Measurements from ENCODE around the gene STYXL1.

DNA sequence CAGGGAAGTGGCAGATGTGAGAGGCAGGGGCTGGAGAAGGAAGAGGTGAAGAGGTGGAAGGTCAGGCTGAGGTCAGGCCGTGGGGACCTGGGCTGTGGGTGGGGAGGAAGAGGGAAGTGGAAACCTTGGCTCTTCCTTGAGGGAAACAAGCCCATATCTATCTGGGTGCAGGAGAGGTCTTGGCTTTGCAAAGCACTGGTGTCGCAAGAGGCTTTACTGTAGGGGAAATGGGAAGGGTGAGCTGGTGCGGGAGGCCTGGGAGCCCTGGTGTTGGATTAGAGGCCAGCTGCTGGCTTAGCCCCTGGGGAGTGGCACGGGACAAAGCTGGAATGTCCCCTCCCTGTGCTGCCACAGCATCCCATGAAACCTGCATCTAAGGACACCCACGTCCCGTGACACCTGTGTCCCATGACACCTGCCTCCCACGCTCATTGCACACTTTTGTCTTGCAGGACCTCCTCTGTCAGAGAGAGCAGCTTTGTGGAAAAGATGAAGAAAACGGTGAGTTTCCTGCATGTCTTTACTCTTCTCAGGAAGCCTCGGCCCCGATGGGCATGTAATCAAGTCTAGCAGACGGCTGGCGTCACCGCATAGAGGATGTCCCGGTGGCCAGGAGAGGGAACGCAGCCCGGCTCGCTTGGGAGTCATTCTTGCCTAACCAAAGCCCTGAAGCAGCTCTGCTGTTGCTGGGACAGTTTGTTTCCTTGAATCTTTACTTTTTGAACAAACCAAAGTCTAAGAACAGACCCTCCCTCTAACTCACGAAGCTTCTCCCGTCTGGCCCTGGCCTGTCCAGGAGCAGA is 75.6 kb downstream of the STYXL1 start:
- TF ChIP-seq, protein P1, sequence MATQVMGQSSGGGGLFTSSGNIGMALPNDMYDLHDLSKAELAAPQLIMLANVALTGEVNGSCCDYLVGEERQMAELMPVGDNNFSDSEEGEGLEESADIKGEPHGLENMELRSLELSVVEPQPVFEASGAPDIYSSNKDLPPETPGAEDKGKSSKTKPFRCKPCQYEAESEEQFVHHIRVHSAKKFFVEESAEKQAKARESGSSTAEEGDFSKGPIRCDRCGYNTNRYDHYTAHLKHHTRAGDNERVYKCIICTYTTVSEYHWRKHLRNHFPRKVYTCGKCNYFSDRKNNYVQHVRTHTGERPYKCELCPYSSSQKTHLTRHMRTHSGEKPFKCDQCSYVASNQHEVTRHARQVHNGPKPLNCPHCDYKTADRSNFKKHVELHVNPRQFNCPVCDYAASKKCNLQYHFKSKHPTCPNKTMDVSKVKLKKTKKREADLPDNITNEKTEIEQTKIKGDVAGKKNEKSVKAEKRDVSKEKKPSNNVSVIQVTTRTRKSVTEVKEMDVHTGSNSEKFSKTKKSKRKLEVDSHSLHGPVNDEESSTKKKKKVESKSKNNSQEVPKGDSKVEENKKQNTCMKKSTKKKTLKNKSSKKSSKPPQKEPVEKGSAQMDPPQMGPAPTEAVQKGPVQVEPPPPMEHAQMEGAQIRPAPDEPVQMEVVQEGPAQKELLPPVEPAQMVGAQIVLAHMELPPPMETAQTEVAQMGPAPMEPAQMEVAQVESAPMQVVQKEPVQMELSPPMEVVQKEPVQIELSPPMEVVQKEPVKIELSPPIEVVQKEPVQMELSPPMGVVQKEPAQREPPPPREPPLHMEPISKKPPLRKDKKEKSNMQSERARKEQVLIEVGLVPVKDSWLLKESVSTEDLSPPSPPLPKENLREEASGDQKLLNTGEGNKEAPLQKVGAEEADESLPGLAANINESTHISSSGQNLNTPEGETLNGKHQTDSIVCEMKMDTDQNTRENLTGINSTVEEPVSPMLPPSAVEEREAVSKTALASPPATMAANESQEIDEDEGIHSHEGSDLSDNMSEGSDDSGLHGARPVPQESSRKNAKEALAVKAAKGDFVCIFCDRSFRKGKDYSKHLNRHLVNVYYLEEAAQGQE (IDR thresholded peaks at IDR 0.05; ENCODE audit: low read depth): no peak
- TF ChIP-seq RAD21 (IDR thresholded peaks at IDR 0.05; ENCODE audit: low read depth): no peak
- no peak for TF ChIP-seq YY1 (IDR thresholded peaks at IDR 0.05; ENCODE audit: low read depth)
- TF ChIP-seq CREB1 (IDR thresholded peaks at IDR 0.05; ENCODE audit: low read depth): no peak
- TF ChIP-seq, protein P2, sequence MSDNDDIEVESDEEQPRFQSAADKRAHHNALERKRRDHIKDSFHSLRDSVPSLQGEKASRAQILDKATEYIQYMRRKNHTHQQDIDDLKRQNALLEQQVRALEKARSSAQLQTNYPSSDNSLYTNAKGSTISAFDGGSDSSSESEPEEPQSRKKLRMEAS (IDR thresholded peaks at IDR 0.05): no peak
- TF ChIP-seq EP300 (IDR thresholded peaks at IDR 0.05; ENCODE audit: borderline replicate concordance): no peak
- TF ChIP-seq EGR1 (IDR thresholded peaks at IDR 0.05): no peak
- peak; percentile 31; the same call in 1 of the 2 replicates for TF ChIP-seq CEBPB (IDR thresholded peaks at IDR 0.05)
